Right lung (tissue), 10 donors: ENCODE data around the gene MAP1LC3C. TPM values are rescaled to one million over a fixed set of nuclear protein-coding genes. Genes with fewer than 3 reads are reported as not detected.

Experiments used
- DNase-seq, 2 donors: peaks; one replicate each; pipeline ENCODE4 v3.0.0-alpha.2; 2013
- long read RNA-seq, 8 donors: transcript quantifications; one replicate each; lab custom pipeline, GENCODE V29; 2026
- polyA plus RNA-seq, 5 donors: library from polyadenylated mRNA; unstranded; fragments of 120-200 nt; gene quantifications; one replicate each; pipeline versions ENCODE4 v1.2.1 to v1.2.3, GENCODE V29; 2013; ENCODE audit warnings: inconsistent platforms in 1 of 5, low replicate concordance in 1 of 5; ENCODE audit not compliant: insufficient read length in 5 of 5, insufficient read depth in 1 of 5

MAP1LC3C gene
- 1 to 10 TPM; 1.2 to 2.3 (median 1.3) TPM for polyA plus RNA-seq
- long read RNA-seq, donor 1, partial matches to known transcripts, result 0 of 1 reads
- long read RNA-seq, donor 1, other reads (novel, unspliced or antisense), result 0 of 1 reads
- long read RNA-seq, donor 2, partial matches to known transcripts, result 0 of 1 reads
- long read RNA-seq, donor 2, other reads (novel, unspliced or antisense), result 0 of 1 reads
- long read RNA-seq, donor 3, partial matches to known transcripts, result 0 of 2 reads
- long read RNA-seq, donor 3, other reads (novel, unspliced or antisense), result 0 of 2 reads
- long read RNA-seq, donor 4, result 0 reads
- long read RNA-seq, donor 5, result 0 reads
- long read RNA-seq, donor 6, partial matches to known transcripts, result 0 of 1 reads
- long read RNA-seq, donor 6, other reads (novel, unspliced or antisense), result 0 of 1 reads
- long read RNA-seq, donor 7, partial matches to known transcripts, result 0 of 1 reads
- long read RNA-seq, donor 7, other reads (novel, unspliced or antisense), result 0 of 1 reads
- long read RNA-seq, donor 8, result 0 reads

- no peak for DNase-seq
These were observed at the start of gene MAP1LC3C for GRCh38 chr1:241999026-241999425. Gene MAP1LC3C, minus strand, starts transcription at chr1:241999098. Its CDS starts 90 bp downstream, at chr1:241999008.

GRCh38 chr1:242043165-242043564 is 44.3 kb upstream of the MAP1LC3C start:
- no peak for DNase-seq

GRCh38 chr1:242034392-242034791 is 35.5 kb upstream of the MAP1LC3C start:
- DNase-seq, result no peak

- peak; percentile 38 to 46 for DNase-seq
These were observed 34.5 kb upstream of the MAP1LC3C start for GRCh38 chr1:242033447-242033846.

GRCh38 chr1:242030071-242030470 is 31.2 kb upstream of the MAP1LC3C start:
- no peak for DNase-seq

- no peak for DNase-seq
These were observed 26.8 kb upstream of the MAP1LC3C start for GRCh38 chr1:242025681-242026080.

- no peak for DNase-seq
These were observed 24.9 kb upstream of the MAP1LC3C start for GRCh38 chr1:242023805-242024204.

- no peak for DNase-seq
These were observed 20.1 kb upstream of the MAP1LC3C start for GRCh38 chr1:242019018-242019417.

GRCh38 chr1:242017580-242018233 is 18.8 kb upstream of the MAP1LC3C start:
- DNase-seq, result no peak

- no peak for DNase-seq
These were observed 17.6 kb upstream of the MAP1LC3C start for GRCh38 chr1:242016479-242016878.

- no peak for DNase-seq
These were observed 13.2 kb upstream of the MAP1LC3C start for GRCh38 chr1:242011894-242012660.

- DNase-seq, result peak; percentile 78 to 84
These were observed 10.1 kb upstream of the MAP1LC3C start for GRCh38 chr1:242008826-242009495.

- no peak for DNase-seq
These were observed 8.1 kb upstream of the MAP1LC3C start for GRCh38 chr1:242006976-242007375.

GRCh38 chr1:242005866-242006535 is 7.1 kb upstream of the MAP1LC3C start:
- no peak for DNase-seq

- DNase-seq, result no peak
These were observed 6.0 kb upstream of the MAP1LC3C start for GRCh38 chr1:242004751-242005495.

- DNase-seq, result no peak
These were observed 3.6 kb upstream of the MAP1LC3C start for GRCh38 chr1:242002510-242002909.

GRCh38 chr1:242002072-242002471 is 3.2 kb upstream of the MAP1LC3C start:
- DNase-seq, result no peak

- no peak for DNase-seq
These were observed 1.5 kb upstream of the MAP1LC3C start for GRCh38 chr1:242000434-242000833.

- DNase-seq, result peak in 1 of 2 donors; percentile 46
These were observed 431 bp downstream of the MAP1LC3C start for GRCh38 chr1:241998412-241998921.
